Lower lobe of right lung (tissue), 2 donors: ENCODE data around the gene SH3RF1. TPM values are rescaled to one million over a fixed set of nuclear protein-coding genes. Genes with fewer than 3 reads are reported as not detected.

Source experiments
- ATAC-seq, 2 donors: fragments of 200-7000 bp; cut with Tn5 transposase; one replicate each; pipeline ENCODE4 v1.9.1; 2020 to 2022; ENCODE audit warnings: mild to moderate bottlenecking in 2 of 2, moderate library complexity in 2 of 2
- DNase-seq: peaks from one replicate; pipeline ENCODE4 v3.0.0-alpha.2; 2020
- H3K27ac ChIP-seq: fragments of 200-600 bp; one replicate; pipeline ENCODE4 v1.8.0; 2022
- H3K27me3 ChIP-seq: fragments of 200-600 bp; one replicate; pipeline ENCODE4 v1.8.0; 2022; ENCODE audit warnings: low read depth
- H3K36me3 ChIP-seq: fragments of 200-600 bp; one replicate; pipeline ENCODE4 v1.8.0; 2022; ENCODE audit warnings: mild to moderate bottlenecking
- H3K4me1 ChIP-seq: fragments of 200-600 bp; one replicate; pipeline ENCODE4 v1.8.0; 2022
- H3K4me3 ChIP-seq: fragments of 200-600 bp; one replicate; pipeline ENCODE4 v1.8.0; 2022; ENCODE audit warnings: mild to moderate bottlenecking
- H3K9me3 ChIP-seq: fragments of 200-600 bp; one replicate; pipeline ENCODE4 v1.8.0; 2022
- CTCF ChIP-seq: fragments of 200-600 bp; IDR thresholded peaks from one replicate; pipeline ENCODE4 v1.8.0; 2022; ENCODE audit warnings: antibody characterized with exemption, mild to moderate bottlenecking
- intact Hi-C: fragments of 100-400 bp; cut with DNase I; formaldehyde crosslinking; loops from one replicate; pipeline ENCODE4 v1.11.0; 2022
- total RNA-seq: library from RNA; stranded (reverse); fragmentation: NEBNext Ultra II Directional; extraction: Animal tissue kit (Norgen Biotek cat#: 25700); gene quantifications from one replicate; pipeline ENCODE4 v1.2.1, GENCODE V29; 2021
- donor health status: DM: no; HTN: yes; CAD: no; lungs with severe emphysema.

Gene SH3RF1
- total RNA-seq, 1 donor from 2014 or later, result 34.2 TPM

- H3K4me1 ChIP-seq, result peaks cover 16% of the 10 kb centered on the region
- intact Hi-C loops, result no loop called here
- no peak for TF ChIP-seq CTCF
- peak overlapping the region; percentile 72 for H3K27ac ChIP-seq
- H3K4me3 ChIP-seq, result peak overlapping the region; percentile 30
- peak; percentile 55 to 68 for ATAC-seq
- H3K36me3 ChIP-seq, result no peaks in the 10 kb centered on the region
- H3K27me3 ChIP-seq, result no peaks in the 10 kb centered on the region
- peak; percentile 63 for DNase-seq
- H3K9me3 ChIP-seq, result no peaks in the 10 kb centered on the region
Observed at GRCh38 chr4:169079942-169080827, 190.6 kb downstream of the SH3RF1 start.

- H3K4me1 ChIP-seq, result peaks cover 8% of the 10 kb centered on the region
- intact Hi-C loops, result no loop called here
- DNase-seq (no peak), ATAC-seq (no peak)
- no peaks in the 10 kb centered on the region for H3K9me3 ChIP-seq
- TF ChIP-seq CTCF, result no peak
- H3K27me3 ChIP-seq, result no peaks in the 10 kb centered on the region
- H3K36me3 ChIP-seq, result no peaks in the 10 kb centered on the region
- H3K4me3 ChIP-seq, result no peak overlapping the region
- H3K27ac ChIP-seq, result no peak overlapping the region
Observed at GRCh38 chr4:169074117-169074516, 196.6 kb downstream of the SH3RF1 start.

GRCh38 chr4:169071747-169072146 lies 199.0 kb downstream of the SH3RF1 start:
- TF ChIP-seq CTCF, result no peak
- Histone ChIP-seq H3K27ac (no peak overlapping the region), H3K27me3 (no peaks in the 10 kb centered on the region), H3K4me3 (no peak overlapping the region), H3K9me3 (no peaks in the 10 kb centered on the region), H3K4me1 (peaks cover 8% of the 10 kb centered on the region), H3K36me3 (no peaks in the 10 kb centered on the region)
- intact Hi-C loops, result no loop called here
- DNase-seq, result no peak
- ATAC-seq, result no peak

- Histone ChIP-seq H3K36me3 (no peaks in the 10 kb centered on the region), H3K9me3 (no peaks in the 10 kb centered on the region), H3K4me3 (no peak overlapping the region), H3K4me1 (peaks cover 8% of the 10 kb centered on the region), H3K27me3 (no peaks in the 10 kb centered on the region), H3K27ac (no peak overlapping the region)
- ATAC-seq, result peak; percentile 61 to 66
- no peak for TF ChIP-seq CTCF
- DNase-seq, result no peak
- intact Hi-C loops, result no loop called here
Observed at GRCh38 chr4:169070895-169071218, 199.9 kb downstream of the SH3RF1 start.

- H3K27me3 ChIP-seq, result no peaks in the 10 kb centered on the region
- H3K4me3 ChIP-seq, result no peak overlapping the region
- intact Hi-C loops, result no loop called here
- TF ChIP-seq CTCF, result no peak
- peak; percentile 83 to 84 for ATAC-seq
- DNase-seq, result no peak
- no peaks in the 10 kb centered on the region for H3K36me3 ChIP-seq
- peaks cover 8% of the 10 kb centered on the region for H3K4me1 ChIP-seq
- H3K9me3 ChIP-seq, result no peaks in the 10 kb centered on the region
- H3K27ac ChIP-seq, result peak overlapping the region; percentile 56
Observed at GRCh38 chr4:169070071-169070894, 200.5 kb downstream of the SH3RF1 start.
